Frontal cortex (tissue), 4 donors: ENCODE measurements around the gene IFT52. TPM values are rescaled to one million over a fixed set of nuclear protein-coding genes. Genes with fewer than 3 reads are reported as not detected.

Experiments
- DNase-seq, 2 donors: peaks; one replicate each; pipeline ENCODE4 v3.0.0; 2012; ENCODE audit warnings: low spot score in 2 of 2
- FAIRE-seq: peaks from 2 replicates; lab custom pipeline; 2012; peaks lifted over from hg19 to GRCh38; lab: Jason Lieb, UNC
- total RNA-seq: library from RNA; depleted of rRNA; stranded (reverse); fragments of >200 nt; gene quantifications from one replicate; pipeline ENCODE4 v1.2.3, GENCODE V29; 2014
- donor health status: control.
- donor health status: control.
- donor health status: control.

The IFT52 gene, protein sequence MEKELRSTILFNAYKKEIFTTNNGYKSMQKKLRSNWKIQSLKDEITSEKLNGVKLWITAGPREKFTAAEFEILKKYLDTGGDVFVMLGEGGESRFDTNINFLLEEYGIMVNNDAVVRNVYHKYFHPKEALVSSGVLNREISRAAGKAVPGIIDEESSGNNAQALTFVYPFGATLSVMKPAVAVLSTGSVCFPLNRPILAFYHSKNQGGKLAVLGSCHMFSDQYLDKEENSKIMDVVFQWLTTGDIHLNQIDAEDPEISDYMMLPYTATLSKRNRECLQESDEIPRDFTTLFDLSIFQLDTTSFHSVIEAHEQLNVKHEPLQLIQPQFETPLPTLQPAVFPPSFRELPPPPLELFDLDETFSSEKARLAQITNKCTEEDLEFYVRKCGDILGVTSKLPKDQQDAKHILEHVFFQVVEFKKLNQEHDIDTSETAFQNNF
- total RNA-seq: 86.0 TPM

DNA sequence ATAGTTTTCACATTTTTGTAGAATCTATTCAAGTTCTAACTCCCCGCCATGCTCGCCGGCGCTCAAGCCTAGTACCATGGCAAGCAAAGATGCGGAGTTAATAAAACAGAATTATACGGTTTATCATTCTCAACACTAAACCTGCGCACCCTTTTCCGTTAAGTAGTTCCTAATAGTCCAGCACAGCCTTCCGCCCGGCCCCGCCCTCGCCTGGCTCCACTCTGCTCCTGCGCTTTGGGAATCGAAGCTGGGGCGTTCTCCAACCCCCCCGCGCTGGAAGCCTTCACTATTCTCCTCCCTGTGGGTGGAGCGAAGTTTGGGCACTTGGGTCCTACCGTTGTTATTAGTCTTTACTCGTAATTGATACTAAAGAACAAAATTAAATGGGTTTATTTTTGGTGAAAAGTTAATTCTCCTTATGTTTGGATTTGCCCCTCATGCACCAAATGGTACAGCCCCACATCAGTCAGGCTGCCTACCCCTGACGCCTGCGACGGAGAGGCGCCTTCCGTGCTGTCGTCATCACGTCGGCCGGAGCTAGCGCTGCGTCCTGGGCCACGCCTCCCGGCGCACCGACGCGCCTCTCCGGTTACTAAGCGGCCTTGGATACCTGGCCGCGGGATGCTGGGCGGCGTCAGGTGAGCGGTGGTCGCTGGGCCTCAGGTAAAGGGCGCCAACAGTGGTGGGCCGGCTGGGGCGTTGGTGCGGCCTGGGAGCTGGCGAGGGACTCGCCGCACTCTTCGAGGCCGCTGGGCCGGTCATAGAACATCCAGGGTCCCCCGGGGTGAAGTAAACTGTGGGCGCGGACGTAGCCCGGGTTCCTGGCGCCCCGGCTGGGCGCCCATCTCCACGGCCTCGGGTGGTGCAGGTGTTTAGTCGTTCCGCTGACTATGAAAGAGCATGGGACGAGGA is at the start of gene IFT52:
Gene IFT52, plus strand, starts transcription at position 546 of the 912 bp plus-strand sequence. CDS start 3,762 bp downstream, outside the sequence.
- FAIRE-seq (no peak), DNase-seq (peak; percentile 86 to 91)

DNA sequence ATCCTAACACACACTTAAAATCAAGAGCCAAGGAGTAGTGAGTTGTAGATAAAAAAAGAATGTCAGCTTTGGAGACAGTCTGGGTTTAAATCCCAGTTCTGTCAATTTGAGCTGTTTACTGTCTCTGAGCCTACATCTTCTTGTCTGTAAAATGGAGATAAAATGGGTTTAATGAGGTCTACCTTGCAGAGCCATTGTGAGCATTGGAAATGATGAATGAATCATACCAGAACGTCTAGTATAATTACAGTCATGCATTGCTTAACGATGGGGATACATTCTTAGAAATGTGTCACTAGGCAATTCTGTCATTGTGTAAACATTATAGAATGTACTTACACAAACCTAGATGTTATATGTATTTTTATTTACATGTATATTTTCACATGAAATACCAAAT is 49.5 kb upstream of the IFT52 start:
- FAIRE-seq (no peak), DNase-seq (no peak)

DNA sequence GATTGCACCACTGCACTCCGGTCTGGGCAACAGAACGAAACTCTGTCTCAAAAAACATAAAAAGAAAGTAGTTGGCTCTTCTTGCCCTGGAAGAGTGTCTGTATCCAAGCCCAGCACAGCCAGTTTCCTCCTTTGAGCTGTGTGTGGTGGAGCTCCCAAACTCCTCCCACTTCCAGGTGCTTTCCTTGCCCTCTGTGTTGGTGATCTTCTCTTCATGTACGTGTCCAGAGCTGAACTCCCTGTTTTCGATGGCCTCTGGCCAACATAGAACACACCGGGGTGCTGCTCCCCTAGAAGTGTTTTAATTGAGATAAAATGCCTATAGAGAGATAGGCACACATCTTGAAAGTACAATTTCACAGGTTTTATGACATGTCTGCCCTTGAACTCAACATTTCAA is 48.6 kb upstream of the IFT52 start:
- no peak for DNase-seq
- FAIRE-seq: no peak

DNA sequence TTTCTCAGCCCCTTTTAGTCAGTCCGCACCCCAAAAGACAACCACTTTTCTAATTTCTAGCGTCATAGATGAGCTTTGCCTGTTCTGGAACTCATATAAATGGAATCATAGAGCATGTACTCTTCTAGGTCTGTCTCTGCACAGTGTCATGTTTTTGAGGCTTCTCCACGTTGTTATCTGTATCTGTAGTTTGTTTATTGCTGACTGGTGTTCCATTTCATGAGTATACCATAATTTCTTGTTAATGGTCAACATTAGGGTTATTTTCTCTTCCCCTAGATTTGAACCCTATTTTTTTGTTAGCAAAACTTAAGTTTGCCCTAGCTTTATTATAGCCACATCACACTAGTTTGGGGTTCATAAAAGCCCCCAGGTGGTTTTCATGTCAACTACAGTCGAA is 48.1 kb upstream of the IFT52 start:
- FAIRE-seq: no peak

DNA sequence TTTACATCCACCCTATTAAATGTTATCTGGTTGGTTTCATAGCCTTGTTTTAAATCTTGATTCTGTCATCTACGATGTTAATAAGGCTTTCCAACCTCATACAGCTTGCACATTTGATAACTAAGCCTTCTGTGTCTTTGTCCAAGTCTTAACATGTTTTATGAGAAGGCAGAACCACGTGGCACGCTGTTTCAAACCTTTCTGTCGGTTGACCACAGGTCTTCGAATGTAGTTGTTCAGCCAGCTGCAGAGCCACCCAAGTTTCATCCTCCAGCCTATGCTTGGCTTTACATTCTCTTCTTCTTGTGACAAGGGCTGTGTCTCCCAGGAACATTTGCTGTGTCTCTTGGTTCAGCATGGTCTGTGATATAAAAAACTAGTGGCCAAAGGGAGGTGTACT is 47.6 kb upstream of the IFT52 start:
- DNase-seq (no peak), FAIRE-seq (no peak)

More for the DNA sequence above, 48.1 kb upstream of the IFT52 start:
- DNase-seq: no peak

DNA sequence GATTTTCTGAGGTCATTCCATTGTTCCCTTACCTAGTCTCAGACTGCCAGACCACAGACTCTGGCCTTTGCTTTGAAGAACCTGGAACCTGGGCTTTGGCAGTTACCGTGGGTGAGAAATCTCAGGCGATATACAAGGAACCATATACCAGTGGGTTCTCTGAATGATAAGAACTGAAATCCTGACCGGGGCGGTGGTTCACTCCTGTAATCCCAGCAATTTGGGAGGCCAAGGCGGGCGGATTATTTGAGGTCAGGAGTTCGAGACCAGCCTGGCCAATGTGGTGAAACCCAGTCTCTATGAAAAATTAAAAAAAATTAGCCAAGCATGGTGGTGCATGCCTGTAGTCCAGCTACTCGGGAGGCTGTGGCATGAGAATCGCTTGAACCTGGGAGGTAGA is 46.2 kb upstream of the IFT52 start:
- DNase-seq (no peak), FAIRE-seq (no peak)

DNA sequence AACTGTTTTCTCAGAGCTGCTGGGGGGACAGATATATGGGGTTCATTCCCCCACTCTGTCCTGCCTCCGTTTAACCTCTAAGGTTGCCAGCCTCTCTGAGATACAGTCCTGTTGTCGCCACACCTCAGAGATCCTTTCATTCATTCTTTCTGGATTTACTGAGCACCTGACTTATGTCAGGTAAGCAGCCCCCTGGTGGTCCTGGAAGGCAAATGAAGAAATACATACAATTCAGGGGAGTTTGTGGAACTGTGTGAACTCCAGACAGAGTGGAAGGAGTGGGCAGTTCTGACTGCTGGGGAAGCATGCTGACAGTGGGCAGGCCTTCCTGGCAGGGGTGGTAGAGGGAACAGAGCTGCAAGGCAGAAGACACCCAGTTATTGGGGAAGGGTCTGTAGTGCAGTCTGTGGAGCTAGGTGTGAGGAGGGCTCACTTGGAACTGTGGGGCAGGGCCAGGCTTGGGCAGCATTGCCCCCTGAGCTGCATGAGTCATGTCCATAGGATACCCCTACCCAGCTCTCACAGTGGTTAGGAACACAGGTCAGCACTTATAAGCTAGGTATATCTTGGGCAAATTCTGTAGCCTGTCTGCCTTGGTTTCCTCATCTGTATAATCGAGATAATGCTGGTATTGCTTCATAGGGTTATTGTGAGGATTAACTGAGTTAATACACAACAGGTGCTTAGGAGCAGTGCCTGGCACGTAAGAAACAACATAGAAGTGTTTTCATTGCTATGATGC is 44.7 kb upstream of the IFT52 start:
- no peak for FAIRE-seq
- DNase-seq: no peak

DNA sequence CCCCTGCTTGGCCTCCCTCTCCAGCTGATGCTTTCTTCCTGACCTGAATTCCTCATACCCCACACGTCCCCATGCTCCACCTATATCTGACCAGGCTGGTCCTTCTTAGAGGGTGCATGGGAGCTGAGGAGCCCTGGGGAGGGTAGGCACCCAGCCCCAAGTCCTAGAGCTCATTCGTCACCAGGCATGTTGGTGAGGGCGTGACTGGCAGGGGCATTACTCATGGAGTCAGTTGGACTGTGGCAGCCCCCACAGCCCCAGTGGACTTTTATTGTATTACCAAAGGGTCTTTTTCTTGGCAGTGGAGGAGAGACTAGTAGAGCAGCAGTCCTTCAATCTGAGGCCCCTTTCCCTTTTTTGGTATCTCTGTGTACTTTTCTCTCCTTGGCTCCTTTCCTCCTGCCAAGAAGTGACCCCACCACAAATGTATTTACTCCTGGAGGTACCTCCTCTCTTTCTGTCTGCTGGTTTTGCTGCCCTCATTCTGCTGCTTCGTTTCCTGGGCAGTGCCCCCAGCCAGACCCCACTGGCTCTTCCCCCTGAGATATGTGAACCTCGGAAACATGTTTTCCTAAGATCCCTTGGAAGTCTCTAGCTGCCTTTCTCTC is 42.4 kb upstream of the IFT52 start:
- no peak for DNase-seq
- no peak for FAIRE-seq

DNA sequence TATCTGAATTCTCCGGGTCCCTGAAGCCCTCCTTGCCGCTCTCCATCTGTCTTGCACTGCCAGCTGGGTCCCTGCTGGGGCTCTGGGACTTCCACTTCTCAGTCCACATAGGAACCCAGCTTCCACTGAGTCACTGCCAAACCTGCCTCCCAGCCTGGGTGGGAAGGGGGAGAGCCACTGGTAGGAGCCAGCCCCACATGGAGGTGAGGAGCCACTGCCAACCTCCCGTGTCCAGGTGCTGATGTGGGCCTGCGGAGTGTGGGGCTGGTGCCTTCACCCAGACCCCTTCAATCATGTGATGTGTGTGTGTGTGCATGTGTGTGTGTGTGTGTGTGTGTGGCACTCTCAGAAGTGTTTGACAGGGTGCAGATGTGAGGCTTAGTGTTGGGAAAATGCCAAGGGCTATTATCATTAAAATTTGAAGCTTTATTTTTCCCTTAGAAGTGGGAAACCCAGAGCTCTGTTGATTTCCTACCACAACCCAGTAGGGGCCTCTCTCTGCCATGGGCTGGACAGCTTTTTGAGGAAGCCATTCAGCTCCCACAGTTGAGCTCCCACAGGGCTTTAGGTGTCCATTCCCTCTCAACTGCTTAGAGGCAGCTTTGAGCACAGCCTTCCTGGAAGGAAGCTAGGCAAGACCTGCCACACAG is 41.2 kb upstream of the IFT52 start:
- FAIRE-seq (no peak), DNase-seq (no peak)

DNA sequence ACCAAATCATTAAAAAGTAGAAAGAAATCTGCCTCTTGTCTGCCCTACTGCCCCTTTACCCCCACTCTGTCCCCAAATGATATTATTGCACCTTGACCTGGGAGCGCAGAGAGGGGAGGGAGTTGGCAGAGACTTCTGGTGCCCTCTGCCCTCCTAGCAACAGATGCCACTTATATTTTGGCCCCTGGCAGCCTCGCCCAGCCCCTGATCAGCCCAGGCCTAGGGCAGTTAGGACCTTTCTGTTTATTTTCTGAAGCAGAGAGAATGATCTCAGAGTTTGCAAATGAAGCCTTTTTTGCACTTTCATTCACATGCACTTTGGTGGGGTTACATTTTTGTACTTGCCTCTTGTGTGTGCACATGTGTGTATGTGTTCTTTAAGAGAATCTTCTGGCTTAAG is 40.3 kb upstream of the IFT52 start:
- DNase-seq (no peak), FAIRE-seq (no peak)

DNA sequence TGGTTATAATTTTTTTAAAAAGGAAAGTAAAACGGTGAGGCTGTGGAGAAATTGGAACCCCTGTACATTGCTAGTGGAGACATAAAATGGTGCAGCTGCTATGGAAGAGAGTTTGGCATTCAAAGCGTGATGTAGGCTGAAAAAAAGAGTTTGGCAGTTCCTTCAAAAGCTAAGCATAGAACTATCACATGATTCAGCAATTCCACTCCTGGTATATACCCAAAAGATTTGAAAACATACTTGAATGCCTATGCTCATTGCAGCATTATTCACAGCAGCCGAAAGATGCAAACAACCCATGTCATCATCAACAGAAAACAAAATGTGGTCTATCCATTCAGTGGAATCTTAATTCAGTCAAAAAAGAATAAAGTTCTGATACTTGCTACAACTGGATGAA is 36.4 kb upstream of the IFT52 start:
- DNase-seq: no peak
- no peak for FAIRE-seq

DNA sequence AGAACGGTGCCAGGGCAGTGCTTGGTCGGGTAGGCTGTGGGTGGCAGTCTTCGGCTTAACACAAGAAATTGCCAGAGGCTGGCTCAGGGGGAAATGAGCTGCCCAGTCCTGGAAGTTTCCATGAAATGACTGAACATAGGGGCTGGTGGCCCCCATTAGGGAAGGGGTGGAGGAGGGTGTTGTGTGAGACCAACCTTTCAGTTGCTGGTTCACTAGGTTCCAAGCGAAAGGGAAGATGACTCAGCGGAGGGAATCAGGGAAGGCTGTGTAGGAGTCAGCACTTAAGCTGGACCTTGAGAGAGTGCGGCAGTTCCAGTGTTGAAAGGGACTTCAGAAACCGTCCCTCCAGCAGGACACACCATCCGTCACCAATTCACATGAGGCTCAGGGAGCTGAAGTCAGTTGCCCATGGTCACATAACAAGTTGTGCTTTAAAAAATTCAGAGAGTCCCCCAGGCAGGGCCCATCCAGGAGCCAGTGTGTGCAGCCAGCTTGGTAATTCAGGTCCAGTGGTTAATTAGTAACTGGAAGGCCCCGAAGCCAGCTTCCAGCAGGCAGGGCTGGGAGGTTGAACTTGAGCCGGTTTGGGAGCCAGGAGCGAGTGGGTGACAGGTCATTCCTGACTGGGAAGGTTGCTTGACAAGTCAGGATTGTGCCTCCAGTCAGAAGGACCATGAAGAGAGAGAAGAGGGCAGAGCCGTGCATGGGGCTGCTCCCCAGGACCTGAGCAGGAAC is 32.2 kb upstream of the IFT52 start, which contains the start of gene SGK2:
Gene SGK2, plus strand, starts transcription at position 616 of the 735 bp plus-strand sequence. CDS start 7,469 bp downstream, outside the sequence.
- DNase-seq (no peak), FAIRE-seq (no peak)

DNA sequence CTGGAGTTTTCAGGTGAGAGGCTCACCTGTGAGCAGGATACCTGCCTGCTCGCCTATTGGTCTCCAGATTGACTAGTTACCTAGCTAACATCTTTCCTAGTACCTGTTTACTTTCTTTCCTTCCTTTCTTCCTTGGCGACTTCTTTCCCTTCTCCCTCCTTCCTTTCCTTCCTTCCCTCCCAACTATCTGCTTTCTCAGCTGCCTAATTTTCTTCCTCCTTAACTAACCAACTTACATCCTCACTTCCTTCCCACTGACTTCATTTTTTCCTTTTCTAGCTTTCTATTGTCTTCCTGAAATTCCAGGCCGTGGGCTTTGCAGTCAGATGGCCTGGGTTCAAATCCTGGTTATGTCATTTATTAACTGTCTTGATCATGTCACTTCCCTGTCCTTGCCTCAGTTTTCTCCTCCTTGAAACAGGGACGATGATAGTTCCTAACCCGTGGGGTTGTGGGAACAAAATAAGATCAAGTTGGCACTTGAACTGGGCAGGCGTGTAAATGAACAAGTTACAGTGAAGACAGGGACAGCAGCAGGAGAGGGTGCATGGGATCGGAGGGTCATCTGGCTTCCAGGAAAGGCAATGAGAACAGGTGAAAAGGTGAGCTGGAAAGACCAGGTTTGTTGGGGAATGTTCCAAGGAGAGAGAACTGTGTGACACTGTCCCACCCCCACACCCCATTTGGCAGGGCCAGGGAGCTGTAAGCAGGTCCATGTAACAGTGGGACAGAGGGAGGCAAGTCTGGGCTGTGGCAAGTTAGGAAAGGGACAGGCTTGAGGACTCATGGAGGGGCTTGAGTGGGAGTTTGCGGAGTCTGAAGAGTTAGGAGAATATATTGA is 31.4 kb upstream of the IFT52 start:
- DNase-seq (no peak), FAIRE-seq (no peak)

DNA sequence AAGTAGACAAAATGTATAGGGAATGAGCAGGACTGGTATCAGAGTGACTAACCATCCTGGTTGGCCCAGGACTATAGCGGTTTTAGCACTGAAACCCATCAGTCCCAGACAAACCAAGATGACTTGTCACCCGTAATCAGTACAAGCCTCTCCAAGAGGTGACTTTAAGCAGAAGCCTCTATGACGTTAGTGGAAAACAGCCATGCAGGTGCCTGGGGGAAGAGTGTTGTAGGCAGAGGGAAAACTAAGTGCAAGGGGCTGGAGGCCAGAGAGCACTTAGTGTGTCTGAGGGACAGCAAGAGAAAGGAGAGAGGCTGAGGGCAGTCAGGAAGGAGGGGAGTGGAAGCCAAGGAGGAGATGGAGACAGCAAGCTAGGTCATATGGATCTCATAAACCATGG is 29.8 kb upstream of the IFT52 start:
- FAIRE-seq: no peak
- no peak for DNase-seq

DNA sequence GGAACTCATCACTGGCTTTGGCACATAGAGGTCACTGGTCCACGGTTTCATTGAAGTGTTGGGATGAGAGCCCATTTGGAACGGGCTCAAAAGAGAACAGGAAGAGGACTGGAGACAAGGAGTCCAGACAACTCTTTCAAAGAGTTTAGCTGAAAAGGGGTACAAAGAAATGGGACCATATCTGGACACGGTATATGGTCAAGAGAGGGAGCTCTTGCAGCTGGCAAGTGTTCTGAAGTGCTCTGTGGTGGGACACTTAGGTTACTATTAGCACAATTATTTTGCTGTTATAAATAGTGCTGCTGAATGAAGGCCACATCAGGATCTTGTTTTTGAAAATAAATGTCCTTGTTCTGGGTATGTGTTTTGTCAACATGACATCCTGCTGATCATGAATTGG is 27.3 kb upstream of the IFT52 start:
- FAIRE-seq: no peak

DNA sequence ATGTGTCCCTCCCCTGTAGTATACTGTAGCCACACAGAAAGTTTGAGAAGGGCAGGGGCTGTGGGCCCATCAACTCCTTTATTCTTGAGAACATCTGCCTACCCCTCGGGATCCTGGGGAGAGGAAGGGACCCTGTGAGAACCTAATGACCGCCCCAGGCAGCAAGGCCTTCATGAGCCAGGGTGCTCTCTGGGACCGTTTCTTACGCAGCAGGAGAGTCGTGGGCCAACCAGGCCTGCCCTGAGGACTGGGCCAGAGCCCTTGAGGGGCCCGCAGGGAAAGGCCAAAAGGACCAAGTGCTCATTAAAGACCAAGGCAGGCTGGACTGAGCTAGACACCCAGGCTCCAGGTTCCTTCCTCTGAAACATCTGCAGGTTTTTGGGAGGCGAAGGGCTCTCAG is 26.7 kb upstream of the IFT52 start:
- no peak for DNase-seq
- no peak for FAIRE-seq

More for the DNA sequence above, 27.3 kb upstream of the IFT52 start:
- DNase-seq: no peak

DNA sequence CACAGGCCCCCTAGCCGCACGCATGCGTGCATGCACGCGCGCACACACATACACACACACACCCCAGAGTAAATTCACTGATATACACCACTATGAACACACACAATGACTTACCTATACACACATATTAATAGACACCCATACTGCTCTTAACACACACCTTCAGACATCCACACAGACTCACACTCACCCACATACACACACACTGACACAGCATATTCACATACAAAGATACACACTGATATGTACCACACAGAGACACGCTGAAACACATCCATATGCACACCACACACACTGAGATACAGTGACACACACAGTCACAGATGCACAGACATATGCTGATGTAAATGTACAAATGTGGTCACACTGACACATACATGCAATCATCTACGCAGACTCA is 26.3 kb upstream of the IFT52 start:
- FAIRE-seq (no peak), DNase-seq (no peak)
